Esophagus muscularis mucosa (tissue), 4 donors: ENCODE data around the gene CEP350. TPM values are rescaled to one million over a fixed set of nuclear protein-coding genes. Genes with fewer than 3 reads are reported as not detected.

Experiments
- DNase-seq: peaks from one replicate; pipeline ENCODE4 v3.0.0-alpha.2; 2017; ENCODE audit errors: extremely low spot score
- H3K27ac ChIP-seq, 4 donors: fragments of 200-600 bp; sonication (generic); replicated peaks in 1 of 4; 1 replicate in 3 of 4; 2 replicates in 1 of 4; pipeline ENCODE4 v1.5.1; 2016 to 2019; ENCODE audit warnings: mild to moderate bottlenecking in 1 of 4
- H3K27me3 ChIP-seq, 4 donors: fragments of 200-600 bp; sonication (generic); one replicate each; pipeline versions ENCODE4 v1.5.1 to v1.6.0; 2016 to 2019
- H3K36me3 ChIP-seq, 4 donors: fragments of 200-600 bp; sonication (generic); one replicate each; pipeline ENCODE4 v1.5.1; 2016 to 2019
- H3K4me1 ChIP-seq, 4 donors: fragments of 200-600 bp; sonication (generic); one replicate each; pipeline ENCODE4 v1.5.1; 2016 to 2019
- H3K4me3 ChIP-seq, 4 donors: fragments of 200-600 bp; sonication (generic); 1 replicate in 2 of 4; 2 replicates in 2 of 4; pipeline ENCODE4 v1.5.1; 2016 to 2019; ENCODE audit warnings: mild to moderate bottlenecking in 4 of 4, moderate library complexity in 1 of 4
- H3K9me3 ChIP-seq, 4 donors: fragments of 200-600 bp; sonication (generic); 1 replicate in 3 of 4; 2 replicates in 1 of 4; pipeline ENCODE4 v1.5.1; 2016 to 2019
- EP300 ChIP-seq: sonication (generic); formaldehyde crosslinking; IDR thresholded peaks from one replicate; pipeline ENCODE4 v1.6.1; 2017; ENCODE audit warnings: antibody characterized with exemption
- POLR2A ChIP-seq: fragments of 450-650 bp; IDR thresholded peaks from one replicate; pipeline ENCODE4 v1.6.1; 2017; ENCODE audit warnings: antibody characterized with exemption, moderate library complexity, mild to moderate bottlenecking, low read depth
- POLR2AphosphoS5 ChIP-seq, 2 donors: sonication (generic); formaldehyde crosslinking; IDR thresholded peaks; one replicate each; pipeline ENCODE4 v1.6.1; 2017; ENCODE audit warnings: antibody characterized with exemption in 2 of 2
- WGBS: methylation state at CpG from one replicate; pipeline ENCODE4 v1.1.5; 2018; 5-methylcytosine and 5-hydroxymethylcytosine counted together
- intact Hi-C: fragments of 100-400 bp; cut with DNase I; formaldehyde crosslinking; loops from one replicate; pipeline ENCODE4 v1.15.1; 2023
- total RNA-seq, 4 donors: library from RNA; depleted of rRNA; stranded (reverse); fragments of >200 nt; gene quantifications; one replicate each; pipeline versions ENCODE4 v1.1.0 to v1.2.1, GENCODE V29; 2016
- TF ChIP-seq, protein P1 (sequence below), 3 experiments: fragments of 200-600 bp in 2 of 3; fragments of 450-650 bp in 1 of 3; sonication (generic) in 2 of 3; IDR thresholded peaks; one replicate each; pipeline ENCODE4 v1.5.1; 2017 to 2019; ENCODE audit warnings: antibody characterized with exemption in 3 of 3, mild to moderate bottlenecking in 2 of 3, moderate library complexity in 1 of 3

The CEP350 gene
- total RNA-seq, 4 donors from 2014 or later = 61.0 to 80.6 (median 65.1) TPM

DNA sequence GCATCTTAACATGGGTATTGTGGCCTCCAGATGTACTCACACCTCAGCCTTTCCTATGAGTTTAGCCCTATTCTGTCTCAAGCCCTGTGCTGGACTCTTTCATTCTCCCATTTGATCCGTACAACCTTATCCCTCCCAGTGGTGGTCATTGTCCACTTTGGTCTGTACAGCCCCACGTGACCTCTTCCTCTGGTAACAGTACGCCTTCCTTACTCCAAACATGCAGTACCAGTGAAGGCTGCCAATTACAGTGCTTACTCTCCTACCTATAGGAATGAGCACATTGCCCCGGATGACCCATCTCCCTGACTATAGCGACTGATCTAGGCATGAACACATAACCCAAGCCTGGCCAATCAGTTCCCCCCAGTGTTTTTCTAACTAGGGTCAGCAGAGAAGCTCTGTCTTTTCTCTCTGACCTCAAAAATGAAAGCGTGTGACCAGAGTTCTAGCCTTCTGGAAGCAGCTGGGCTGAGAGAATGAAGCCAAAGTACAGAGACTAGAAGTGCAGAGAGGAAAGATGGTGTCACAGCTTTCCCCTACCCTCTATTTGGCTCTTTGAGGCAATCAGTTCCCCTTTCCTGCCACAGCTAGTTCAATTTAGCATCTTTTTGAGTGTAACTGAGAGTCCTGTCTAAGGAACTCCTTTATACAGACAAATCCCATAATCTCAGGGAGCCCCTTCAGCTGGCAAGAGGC is 190.2 kb downstream of the CEP350 start:
- Histone ChIP-seq H3K27me3 (peaks cover 0 to 17% (median 0%) of the 10 kb centered on the region in 4 donors), H3K4me1 (no peaks in the 10 kb centered on the region), H3K36me3 (no peaks in the 10 kb centered on the region), H3K9me3 (no peaks in the 10 kb centered on the region), H3K27ac (no peak overlapping the region), H3K4me3 (no peak overlapping the region)
- intact Hi-C loops = no loop called here
- DNase-seq = no peak
- 70% methylated on average over 6 of the region's 6 CpGs for WGBS
- TF ChIP-seq EP300 = no peak
- TF ChIP-seq POLR2A = no peak
- TF ChIP-seq, protein P1, sequence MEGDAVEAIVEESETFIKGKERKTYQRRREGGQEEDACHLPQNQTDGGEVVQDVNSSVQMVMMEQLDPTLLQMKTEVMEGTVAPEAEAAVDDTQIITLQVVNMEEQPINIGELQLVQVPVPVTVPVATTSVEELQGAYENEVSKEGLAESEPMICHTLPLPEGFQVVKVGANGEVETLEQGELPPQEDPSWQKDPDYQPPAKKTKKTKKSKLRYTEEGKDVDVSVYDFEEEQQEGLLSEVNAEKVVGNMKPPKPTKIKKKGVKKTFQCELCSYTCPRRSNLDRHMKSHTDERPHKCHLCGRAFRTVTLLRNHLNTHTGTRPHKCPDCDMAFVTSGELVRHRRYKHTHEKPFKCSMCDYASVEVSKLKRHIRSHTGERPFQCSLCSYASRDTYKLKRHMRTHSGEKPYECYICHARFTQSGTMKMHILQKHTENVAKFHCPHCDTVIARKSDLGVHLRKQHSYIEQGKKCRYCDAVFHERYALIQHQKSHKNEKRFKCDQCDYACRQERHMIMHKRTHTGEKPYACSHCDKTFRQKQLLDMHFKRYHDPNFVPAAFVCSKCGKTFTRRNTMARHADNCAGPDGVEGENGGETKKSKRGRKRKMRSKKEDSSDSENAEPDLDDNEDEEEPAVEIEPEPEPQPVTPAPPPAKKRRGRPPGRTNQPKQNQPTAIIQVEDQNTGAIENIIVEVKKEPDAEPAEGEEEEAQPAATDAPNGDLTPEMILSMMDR (IDR thresholded peaks at IDR 0.05) = no peak
- TF ChIP-seq POLR2AphosphoS5 (IDR thresholded peaks at IDR 0.05) = no peak

DNA sequence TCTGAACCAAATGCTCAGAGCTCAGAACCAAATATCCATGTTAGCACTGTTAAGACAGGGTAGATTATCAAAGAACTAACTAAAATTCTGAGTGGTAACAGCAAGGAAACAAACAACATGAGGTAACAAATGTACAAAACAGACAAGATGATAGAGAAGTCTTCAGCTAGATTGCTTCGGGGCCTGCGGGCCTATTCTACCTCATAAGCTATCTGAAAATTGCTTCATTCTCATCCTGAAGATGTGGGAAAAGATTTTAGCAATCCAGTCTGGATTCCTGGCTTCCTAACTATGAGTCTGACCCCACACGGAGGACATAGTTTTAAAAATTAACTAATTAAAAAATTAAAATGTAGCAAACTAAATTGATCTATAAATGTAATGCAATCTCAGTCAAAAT is 190.8 kb downstream of the CEP350 start:
- no peak for DNase-seq
- peaks cover 0 to 17% (median 0%) of the 10 kb centered on the region in 4 donors for H3K27me3 ChIP-seq
- H3K36me3 ChIP-seq = no peaks in the 10 kb centered on the region
- intact Hi-C loops = no loop called here
- H3K4me3 ChIP-seq = no peak overlapping the region
- H3K9me3 ChIP-seq = no peaks in the 10 kb centered on the region
- no peaks in the 10 kb centered on the region for H3K4me1 ChIP-seq
- H3K27ac ChIP-seq = no peak overlapping the region
- TF ChIP-seq POLR2A = no peak
- TF ChIP-seq POLR2AphosphoS5 (IDR thresholded peaks at IDR 0.05) = no peak
- TF ChIP-seq EP300 = no peak
- TF ChIP-seq, protein P1 (IDR thresholded peaks at IDR 0.05) = no peak
- whole genome bisulfite sequencing = 93% methylated on average over 3 of the region's 3 CpGs

DNA sequence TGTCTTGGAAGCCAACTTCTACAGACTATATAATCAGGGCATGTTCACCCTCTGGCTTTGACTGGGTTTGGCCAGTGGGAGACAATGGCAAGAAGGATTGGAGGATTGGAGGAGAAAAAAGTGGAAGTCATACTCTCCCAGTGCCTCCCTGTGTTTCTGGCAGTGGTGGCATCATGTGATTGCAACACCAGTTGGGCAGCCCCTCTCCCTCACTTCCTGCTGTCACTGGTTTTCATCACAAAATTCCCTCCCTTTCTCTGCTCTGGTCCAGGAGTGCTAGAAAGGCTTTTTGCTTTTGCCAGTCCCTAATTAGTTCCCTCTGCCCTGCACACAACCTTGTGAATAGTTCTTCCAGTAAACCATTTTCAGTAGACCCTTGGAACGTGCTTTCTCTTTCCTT is 196.4 kb downstream of the CEP350 start:
- no peak for DNase-seq
- H3K9me3 ChIP-seq = no peaks in the 10 kb centered on the region
- WGBS = 72% methylated on average over 1 of the region's 1 CpG
- no peak overlapping the region for H3K27ac ChIP-seq
- H3K4me3 ChIP-seq = no peak overlapping the region
- peaks cover 0 to 5% (median 0%) of the 10 kb centered on the region in 4 donors for H3K27me3 ChIP-seq
- H3K36me3 ChIP-seq = no peaks in the 10 kb centered on the region
- peaks cover 11 to 17% (median 14%) of the 10 kb centered on the region in 4 donors for H3K4me1 ChIP-seq
- TF ChIP-seq POLR2A = no peak
- TF ChIP-seq, protein P1 (IDR thresholded peaks at IDR 0.05) = no peak
- TF ChIP-seq POLR2AphosphoS5 (IDR thresholded peaks at IDR 0.05) = no peak
- TF ChIP-seq EP300 = no peak
- intact Hi-C loops = no loop called here

DNA sequence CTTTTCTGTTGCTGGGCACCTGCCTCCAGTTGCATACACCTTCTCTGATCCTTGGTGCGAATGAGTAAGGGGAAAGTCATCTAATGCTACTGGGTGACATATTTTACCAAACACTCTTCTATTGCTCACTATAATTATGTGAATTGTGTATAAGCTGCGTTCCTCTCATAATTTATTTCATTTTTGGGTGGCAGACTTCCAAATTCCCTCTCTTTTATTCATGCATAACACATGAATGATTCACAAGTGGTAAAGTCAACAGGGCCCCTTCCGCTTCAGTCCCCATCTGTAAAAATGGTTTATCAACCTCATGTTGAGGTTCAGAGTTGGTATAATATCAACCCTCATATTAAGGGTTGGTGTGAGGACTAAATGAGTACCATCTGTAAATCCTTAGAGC is 196.9 kb downstream of the CEP350 start:
- intact Hi-C loops = no loop called here
- peaks cover 0 to 5% (median 0%) of the 10 kb centered on the region in 4 donors for H3K27me3 ChIP-seq
- 71% methylated on average over 3 of the region's 3 CpGs for WGBS

DNA sequence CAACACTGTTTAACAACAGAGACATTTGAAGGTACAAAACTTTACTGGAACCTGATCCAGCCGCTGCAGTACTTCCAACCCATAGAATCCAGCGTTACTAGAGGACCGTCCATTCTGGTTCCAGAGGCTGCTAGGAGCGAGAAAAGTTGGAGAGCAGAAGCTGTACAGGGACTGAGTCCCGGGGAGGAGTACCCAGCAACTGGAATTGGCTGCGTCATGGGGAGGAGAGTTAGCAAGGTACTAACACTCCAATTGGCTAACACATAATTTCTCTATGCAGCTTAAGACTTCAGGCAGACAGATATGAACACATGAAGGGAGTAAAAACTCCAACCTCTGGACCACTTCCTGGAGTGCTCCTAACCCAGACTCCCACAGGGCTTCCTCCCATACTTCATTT is 198.0 kb downstream of the CEP350 start:
- no peak for DNase-seq
- TF ChIP-seq EP300 (no peak), POLR2AphosphoS5 (IDR thresholded peaks at IDR 0.05) (no peak), POLR2A (no peak)
- TF ChIP-seq, protein P1 (IDR thresholded peaks at IDR 0.05) = no peak
- peaks cover 0 to 5% (median 0%) of the 10 kb centered on the region in 4 donors for H3K27me3 ChIP-seq
- H3K4me1 ChIP-seq = peaks cover 24 to 32% (median 30%) of the 10 kb centered on the region in 4 donors
- WGBS = 94% methylated on average over 6 of the region's 6 CpGs
- H3K36me3 ChIP-seq = no peaks in the 10 kb centered on the region
- intact Hi-C loops = no loop called here
- H3K9me3 ChIP-seq = no peaks in the 10 kb centered on the region
- H3K4me3 ChIP-seq = no peak overlapping the region
- no peak overlapping the region for H3K27ac ChIP-seq

More for the DNA sequence above, 196.9 kb downstream of the CEP350 start:
- H3K36me3 ChIP-seq = no peaks in the 10 kb centered on the region
- peaks cover 16 to 23% (median 19%) of the 10 kb centered on the region in 4 donors for H3K4me1 ChIP-seq
- no peak for DNase-seq
- TF ChIP-seq POLR2AphosphoS5 (IDR thresholded peaks at IDR 0.05) = no peak
- H3K27ac ChIP-seq = no peak overlapping the region
- H3K4me3 ChIP-seq = no peak overlapping the region
- H3K9me3 ChIP-seq = no peaks in the 10 kb centered on the region
